ENCODE data around the gene NDST1. TPM values are rescaled to one million over a fixed set of nuclear protein-coding genes. Genes with fewer than 3 reads are reported as not detected.

NDST1 gene
- total and polyA plus RNA-seq, 3 experiments from 2014 or later, result 0.13 to 2.8 (median 1.9) TPM

GRCh38 chr5:150565868-150566267 is 57.9 kb downstream of the NDST1 start:
- H3K4me3 ChIP-seq (ENCODE audit: low read length), result no peak overlapping the region
- no peaks in the 10 kb centered on the region for H3K36me3 Mint-ChIP-seq
- no peak for DNase-seq
- peaks cover 6 to 8% of the 10 kb centered on the region in 2 donors for H3K27me3 Mint-ChIP-seq
- ChIA-PET POLR2A (no interaction called here), CTCF (interaction anchor here (1.5 kb wide), 1 partner anchor 9 kb away, joined by 3 read pairs; no protein-coding TSS in a partner anchor)
- no peaks in the 10 kb centered on the region for H3K36me3 ChIP-seq (ENCODE audit: insufficient read depth, low read length)
- no peak overlapping the region for H3K27ac ChIP-seq (ENCODE audit: low read depth, low read length)
- H3K9me3 Mint-ChIP-seq, result no peaks in the 10 kb centered on the region
- H3K4me1 Mint-ChIP-seq, result no peaks in the 10 kb centered on the region
- H3K4me1 ChIP-seq (ENCODE audit: insufficient read depth, low read length), result no peaks in the 10 kb centered on the region
- no peaks in the 10 kb centered on the region for H3K27me3 ChIP-seq (ENCODE audit: insufficient read depth, low read length, poor library complexity, severe bottlenecking)
- no peak overlapping the region for H3K4me3 Mint-ChIP-seq
- no peaks in the 10 kb centered on the region for H3K9me3 ChIP-seq (ENCODE audit: low read length)
- H3K27ac Mint-ChIP-seq, result no peak overlapping the region

GRCh38 chr5:150567031-150567717 is 59.2 kb downstream of the NDST1 start:
- H3K9me3 Mint-ChIP-seq, result no peaks in the 10 kb centered on the region
- H3K27ac Mint-ChIP-seq, result no peak overlapping the region
- H3K4me3 Mint-ChIP-seq, result no peak overlapping the region
- Histone ChIP-seq H3K4me3 (ENCODE audit: low read length) (no peak overlapping the region), H3K27ac (ENCODE audit: low read depth, low read length) (no peak overlapping the region), H3K27me3 (ENCODE audit: insufficient read depth, low read length, poor library complexity, severe bottlenecking) (no peaks in the 10 kb centered on the region), H3K36me3 (ENCODE audit: insufficient read depth, low read length) (no peaks in the 10 kb centered on the region), H3K4me1 (ENCODE audit: insufficient read depth, low read length) (no peaks in the 10 kb centered on the region), H3K9me3 (ENCODE audit: low read length) (no peaks in the 10 kb centered on the region)
- ChIA-PET CTCF (no interaction called here), POLR2A (no interaction called here)
- peaks cover 5 to 6% of the 10 kb centered on the region in 2 donors for H3K27me3 Mint-ChIP-seq
- no peaks in the 10 kb centered on the region for H3K36me3 Mint-ChIP-seq
- H3K4me1 Mint-ChIP-seq, result no peaks in the 10 kb centered on the region
- DNase-seq, result no peak

GRCh38 chr5:150568663-150569062 is 60.7 kb downstream of the NDST1 start:
- ChIA-PET CTCF (no interaction called here), POLR2A (no interaction called here)
- Histone ChIP-seq H3K27me3 (ENCODE audit: insufficient read depth, low read length, poor library complexity, severe bottlenecking) (no peaks in the 10 kb centered on the region), H3K4me1 (ENCODE audit: insufficient read depth, low read length) (no peaks in the 10 kb centered on the region), H3K4me3 (ENCODE audit: low read length) (no peak overlapping the region), H3K9me3 (ENCODE audit: low read length) (no peaks in the 10 kb centered on the region), H3K36me3 (ENCODE audit: insufficient read depth, low read length) (no peaks in the 10 kb centered on the region), H3K27ac (ENCODE audit: low read depth, low read length) (no peak overlapping the region)
- peaks cover 3 to 4% of the 10 kb centered on the region in 2 donors for H3K27me3 Mint-ChIP-seq
- H3K27ac Mint-ChIP-seq, result no peak overlapping the region
- H3K9me3 Mint-ChIP-seq, result no peaks in the 10 kb centered on the region
- no peak for DNase-seq
- no peak overlapping the region for H3K4me3 Mint-ChIP-seq
- H3K4me1 Mint-ChIP-seq, result no peaks in the 10 kb centered on the region
- no peaks in the 10 kb centered on the region for H3K36me3 Mint-ChIP-seq

- peak overlapping the region in 1 of 8 donors; percentile 77 for H3K27ac Mint-ChIP-seq
- Histone ChIP-seq H3K27me3 (ENCODE audit: insufficient read depth, low read length, poor library complexity, severe bottlenecking) (no peaks in the 10 kb centered on the region), H3K36me3 (ENCODE audit: insufficient read depth, low read length) (no peaks in the 10 kb centered on the region), H3K27ac (ENCODE audit: low read depth, low read length) (no peak overlapping the region), H3K4me3 (ENCODE audit: low read length) (no peak overlapping the region), H3K9me3 (ENCODE audit: low read length) (no peaks in the 10 kb centered on the region), H3K4me1 (ENCODE audit: insufficient read depth, low read length) (no peaks in the 10 kb centered on the region)
- no peaks in the 10 kb centered on the region for H3K4me1 Mint-ChIP-seq
- H3K9me3 Mint-ChIP-seq, result no peaks in the 10 kb centered on the region
- peaks cover 0 to 3% of the 10 kb centered on the region in 2 donors for H3K27me3 Mint-ChIP-seq
- DNase-seq, result no peak
- CTCF ChIA-PET, result interaction anchor here (1.1 kb wide), 1 partner anchor 9 kb away, joined by 3 read pairs; no protein-coding TSS in a partner anchor
- POLR2A ChIA-PET, result no interaction called here
- H3K36me3 Mint-ChIP-seq, result no peaks in the 10 kb centered on the region
- H3K4me3 Mint-ChIP-seq, result no peak overlapping the region
Measured at GRCh38 chr5:150570333-150570732, 62.4 kb downstream of the NDST1 start.

- Histone ChIP-seq H3K4me3 (ENCODE audit: low read length) (no peak overlapping the region), H3K27me3 (ENCODE audit: insufficient read depth, low read length, poor library complexity, severe bottlenecking) (no peaks in the 10 kb centered on the region), H3K36me3 (ENCODE audit: insufficient read depth, low read length) (no peaks in the 10 kb centered on the region), H3K27ac (ENCODE audit: low read depth, low read length) (no peak overlapping the region), H3K4me1 (ENCODE audit: insufficient read depth, low read length) (no peaks in the 10 kb centered on the region), H3K9me3 (ENCODE audit: low read length) (no peaks in the 10 kb centered on the region)
- no peak for DNase-seq
- no peaks in the 10 kb centered on the region for H3K4me1 Mint-ChIP-seq
- no peak overlapping the region for H3K4me3 Mint-ChIP-seq
- POLR2A ChIA-PET, result no interaction called here
- no peaks in the 10 kb centered on the region for H3K36me3 Mint-ChIP-seq
- H3K9me3 Mint-ChIP-seq, result no peaks in the 10 kb centered on the region
- peaks cover 0 to 3% of the 10 kb centered on the region in 2 donors for H3K27me3 Mint-ChIP-seq
- peak overlapping the region in 1 of 8 donors; percentile 60 for H3K27ac Mint-ChIP-seq
- CTCF ChIA-PET, result no interaction called here
Measured at GRCh38 chr5:150571836-150572235, 63.9 kb downstream of the NDST1 start.

- H3K4me3 Mint-ChIP-seq, result no peak overlapping the region
- Histone ChIP-seq H3K27ac (ENCODE audit: low read depth, low read length) (no peak overlapping the region), H3K4me1 (ENCODE audit: insufficient read depth, low read length) (no peaks in the 10 kb centered on the region), H3K9me3 (ENCODE audit: low read length) (no peaks in the 10 kb centered on the region), H3K27me3 (ENCODE audit: insufficient read depth, low read length, poor library complexity, severe bottlenecking) (no peaks in the 10 kb centered on the region), H3K4me3 (ENCODE audit: low read length) (no peak overlapping the region), H3K36me3 (ENCODE audit: insufficient read depth, low read length) (no peaks in the 10 kb centered on the region)
- no peaks in the 10 kb centered on the region for H3K9me3 Mint-ChIP-seq
- POLR2A ChIA-PET, result no interaction called here
- no peaks in the 10 kb centered on the region for H3K36me3 Mint-ChIP-seq
- no peaks in the 10 kb centered on the region for H3K4me1 Mint-ChIP-seq
- no peak overlapping the region for H3K27ac Mint-ChIP-seq
- CTCF ChIA-PET, result interaction anchor here (0.7 to 0.9 kb wide), 2 partner anchors 10 to 13 kb away, joined by 3 to 4 read pairs; no protein-coding TSS in a partner anchor
- peaks cover 3% of the 10 kb centered on the region in 2 donors for H3K27me3 Mint-ChIP-seq
- DNase-seq, result no peak
Measured at GRCh38 chr5:150573216-150573615, 65.3 kb downstream of the NDST1 start.

GRCh38 chr5:150573867-150574817 is 66.2 kb downstream of the NDST1 start:
- Mint-ChIP-seq H3K27me3 (peaks cover 3% of the 10 kb centered on the region in 2 donors), H3K4me1 (no peaks in the 10 kb centered on the region), H3K36me3 (no peaks in the 10 kb centered on the region), H3K9me3 (no peaks in the 10 kb centered on the region), H3K27ac (no peak overlapping the region), H3K4me3 (no peak overlapping the region)
- H3K27me3 ChIP-seq (ENCODE audit: insufficient read depth, low read length, poor library complexity, severe bottlenecking), result no peaks in the 10 kb centered on the region
- ChIA-PET CTCF (interaction anchor here (0.7 to 0.9 kb wide), 2 partner anchors 9 to 14 kb away, joined by 3 to 4 read pairs; no protein-coding TSS in a partner anchor), POLR2A (no interaction called here)
- no peaks in the 10 kb centered on the region for H3K9me3 ChIP-seq (ENCODE audit: low read length)
- no peak overlapping the region for H3K27ac ChIP-seq (ENCODE audit: low read depth, low read length)
- no peak for DNase-seq
- H3K36me3 ChIP-seq (ENCODE audit: insufficient read depth, low read length), result no peaks in the 10 kb centered on the region
- no peak overlapping the region for H3K4me3 ChIP-seq (ENCODE audit: low read length)
- no peaks in the 10 kb centered on the region for H3K4me1 ChIP-seq (ENCODE audit: insufficient read depth, low read length)

Data from CD8-positive, alpha-beta memory T cell (primary cell).